Ramos (cell line): ENCODE data around the gene IL1B.

Experiments
- in situ Hi-C: fragments of 300-500 bp; cut with MboI; formaldehyde crosslinking; loops from one replicate; pipeline ENCODE4 v1.14.3; 2022; ENCODE audit warnings: low sequenced_read_pairs; ENCODE audit not compliant: unreplicated experiment

The IL1B gene

DNA sequence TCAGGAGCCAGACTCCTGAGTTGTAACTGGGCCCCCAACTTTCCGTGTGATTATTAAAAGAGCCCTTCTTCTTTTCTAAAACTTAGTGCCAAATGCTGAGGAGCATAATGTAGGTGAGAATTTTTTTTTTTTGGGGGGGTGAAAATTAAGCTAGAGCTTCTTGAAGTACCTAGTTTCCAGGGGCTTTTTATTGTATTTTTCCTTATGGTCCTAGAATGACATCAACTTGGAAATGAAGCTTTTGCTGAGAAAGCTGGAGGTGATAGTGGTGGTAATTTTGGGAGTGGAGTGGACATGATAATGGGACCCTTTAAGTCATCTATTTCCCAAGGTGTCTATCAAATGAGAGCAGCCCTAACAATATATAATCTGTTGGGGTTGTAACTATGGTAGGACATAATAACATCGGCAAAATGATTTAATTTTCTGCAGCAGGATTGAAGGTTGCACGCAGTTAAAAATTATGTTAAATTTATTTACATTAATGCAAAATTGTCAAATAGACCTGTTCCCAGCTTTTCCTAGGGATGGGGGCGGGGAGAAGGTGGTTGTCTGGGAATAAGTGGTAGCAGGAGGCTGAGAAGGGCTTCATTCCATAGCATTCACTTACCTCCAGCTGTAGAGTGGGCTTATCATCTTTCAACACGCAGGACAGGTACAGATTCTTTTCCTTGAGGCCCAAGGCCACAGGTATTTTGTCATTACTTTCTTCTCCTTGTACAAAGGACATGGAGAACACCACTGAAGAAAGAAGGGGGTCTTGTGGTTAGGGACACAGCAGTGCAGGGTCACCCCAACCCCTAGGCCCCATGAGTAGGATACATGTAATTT lies 5.7 kb downstream of the IL1B start:
- in situ Hi-C loops = no loop called here

DNA sequence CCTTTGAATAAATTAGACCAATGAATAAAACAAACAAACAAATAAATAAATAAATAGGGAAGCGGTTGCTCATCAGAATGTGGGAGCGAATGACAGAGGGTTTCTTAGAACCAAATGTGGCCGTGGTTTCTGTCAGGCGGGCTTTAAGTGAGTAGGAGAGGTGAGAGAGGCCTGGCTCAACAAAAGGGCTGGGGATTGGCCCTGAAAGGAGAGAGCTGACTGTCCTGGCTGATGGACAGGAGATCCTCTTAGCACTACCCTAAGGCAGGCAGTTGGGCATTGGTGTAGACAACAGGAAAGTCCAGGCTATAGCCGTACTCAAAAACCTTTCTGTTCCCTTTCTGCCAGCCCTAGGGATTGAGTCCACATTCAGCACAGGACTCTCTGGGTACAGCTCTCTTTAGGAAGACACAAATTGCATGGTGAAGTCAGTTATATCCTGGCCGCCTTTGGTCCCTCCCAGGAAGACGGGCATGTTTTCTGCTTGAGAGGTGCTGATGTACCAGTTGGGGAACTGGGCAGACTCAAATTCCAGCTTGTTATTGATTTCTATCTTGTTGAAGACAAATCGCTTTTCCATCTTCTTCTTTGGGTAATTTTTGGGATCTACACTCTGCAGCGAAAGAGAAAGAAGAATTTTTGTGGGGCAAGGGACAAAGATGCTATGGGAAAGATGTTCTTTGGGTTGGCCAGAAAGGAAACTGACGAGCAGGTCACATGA lies 6.5 kb downstream of the IL1B start:
- in situ Hi-C loops = no loop called here

DNA sequence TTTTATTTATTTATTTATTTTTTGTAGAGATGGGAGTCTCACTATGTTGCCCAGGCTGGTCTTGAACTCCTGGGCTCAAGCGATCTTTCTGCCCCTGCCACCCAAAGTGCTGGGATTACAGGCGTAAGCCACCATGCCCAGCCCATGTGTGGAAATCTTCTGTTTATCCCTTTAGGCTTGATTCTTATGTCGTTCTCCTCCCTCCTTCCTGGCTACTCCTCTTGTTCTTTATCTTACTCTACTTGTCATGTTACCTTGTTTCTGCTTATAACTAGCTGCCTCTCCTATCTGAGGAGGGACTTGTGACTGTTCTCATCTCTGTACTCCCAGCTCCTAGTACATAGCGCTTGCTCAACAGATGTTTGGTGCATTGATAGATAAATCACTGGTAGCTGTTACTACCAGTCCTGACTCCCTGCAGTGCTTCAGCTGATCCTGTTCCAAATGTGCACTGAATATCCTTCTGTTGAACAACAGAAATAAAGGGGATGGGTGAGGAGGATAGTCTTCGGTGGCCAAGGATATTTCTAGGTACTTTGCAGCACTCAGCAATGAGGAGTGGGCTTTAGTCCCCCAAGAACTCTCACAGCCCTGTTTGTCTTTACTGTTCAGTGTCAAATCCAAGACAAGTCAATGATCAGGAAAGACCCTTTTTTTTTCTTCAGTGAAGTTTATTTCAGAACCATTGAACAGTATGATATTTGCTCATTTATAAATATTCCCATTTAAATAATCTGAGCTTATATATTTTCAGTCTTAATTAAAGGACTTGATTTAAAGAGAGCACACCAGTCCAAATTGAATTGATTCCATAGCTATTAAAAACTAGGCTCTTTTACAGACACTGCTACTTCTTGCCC lies 7.2 kb downstream of the IL1B start:
- in situ Hi-C loops = no loop called here

DNA sequence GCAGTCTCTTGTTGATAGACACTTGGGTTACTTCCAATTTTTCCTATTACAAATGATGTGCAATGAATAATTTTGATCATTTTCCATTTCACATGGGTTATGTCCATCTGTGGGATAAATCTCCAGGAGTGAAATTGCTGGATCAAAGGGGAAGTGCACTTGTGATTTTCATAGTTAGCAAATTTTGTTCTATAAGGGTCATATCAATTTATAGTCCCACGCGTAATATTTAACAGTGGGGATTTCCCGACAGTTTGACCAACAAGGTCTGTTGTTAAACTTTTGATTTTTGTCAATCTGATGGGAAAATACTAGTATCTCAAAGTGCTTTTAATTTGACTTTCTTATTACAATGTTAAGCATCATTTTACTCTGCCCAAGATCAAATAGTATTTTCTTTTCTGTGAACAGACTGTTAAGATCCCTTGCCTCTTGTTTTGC lies 8.3 kb downstream of the IL1B start:
- in situ Hi-C loops = no loop called here

DNA sequence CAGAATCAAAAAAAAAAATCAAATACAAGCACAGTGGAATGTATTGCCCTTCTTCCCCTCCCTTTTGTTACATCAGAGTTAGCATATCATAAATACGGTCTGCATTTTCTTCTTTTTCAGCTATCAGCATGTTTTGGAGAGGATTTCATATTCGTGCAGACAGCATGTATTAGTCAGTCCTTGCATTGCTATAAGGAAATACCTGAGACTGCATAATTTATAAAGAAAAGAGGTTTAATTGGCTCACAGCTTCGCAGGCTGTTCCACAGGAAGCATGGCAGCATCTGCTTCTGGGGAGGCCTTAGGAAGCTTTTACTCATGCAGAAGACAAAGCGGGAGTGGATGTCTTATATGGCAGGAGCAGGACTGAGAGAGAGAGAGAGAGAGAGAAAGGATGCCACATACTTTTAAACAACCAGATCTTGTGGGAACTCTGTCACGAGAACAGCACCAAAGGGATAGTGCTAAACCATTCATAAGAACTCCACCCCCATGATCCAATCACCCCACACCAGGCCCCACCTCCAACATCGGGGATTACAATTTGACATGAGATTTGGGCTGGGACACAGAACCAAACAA lies 8.9 kb downstream of the IL1B start:
- in situ Hi-C loops = no loop called here

DNA sequence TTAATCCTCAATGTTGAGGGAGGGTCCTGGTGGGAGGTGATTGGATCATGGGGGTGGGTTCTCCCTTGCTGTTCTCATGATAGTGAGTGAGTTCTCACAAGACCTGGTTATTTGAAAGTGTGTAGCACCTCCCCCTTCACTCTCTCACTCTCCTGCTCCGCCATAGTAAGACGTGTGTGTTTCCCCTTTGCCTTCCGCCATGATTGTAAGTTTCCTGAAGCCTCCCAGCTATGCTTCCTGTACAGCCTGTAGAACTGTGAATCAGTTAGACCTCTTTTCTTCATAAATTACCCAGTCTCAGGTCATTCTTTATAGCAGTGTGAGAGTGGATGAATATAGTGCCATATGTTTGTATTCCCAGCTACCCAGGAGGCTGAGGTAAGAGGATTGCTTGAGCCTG lies 9.6 kb downstream of the IL1B start:
- in situ Hi-C loops = no loop called here

DNA sequence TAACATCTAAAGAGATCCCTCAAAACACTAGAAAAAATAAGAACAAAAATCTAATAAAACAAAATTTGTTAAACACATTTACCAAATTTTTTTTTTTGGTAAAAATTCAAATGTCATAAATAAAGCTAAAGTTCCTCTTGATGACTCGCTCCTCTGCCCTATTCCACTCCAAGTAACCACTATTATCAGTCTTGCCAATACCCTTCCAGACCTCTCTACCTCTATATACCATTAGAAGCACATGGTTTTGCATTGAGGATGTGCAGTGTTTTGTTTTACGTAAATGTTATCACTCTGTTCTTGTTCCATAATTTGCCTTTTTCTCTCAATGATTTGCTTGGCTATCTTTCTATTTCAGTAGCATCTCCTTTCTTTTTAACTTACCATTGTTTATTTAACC lies 10.9 kb downstream of the IL1B start:
- in situ Hi-C loops = no loop called here

- in situ Hi-C loops = no loop called here
These were observed 11.9 kb downstream of the IL1B start for GRCh38 chr2:112824694-112825085.

GRCh38 chr2:112821682-112822081 lies 14.9 kb downstream of the IL1B start:
- in situ Hi-C loops = no loop called here

DNA sequence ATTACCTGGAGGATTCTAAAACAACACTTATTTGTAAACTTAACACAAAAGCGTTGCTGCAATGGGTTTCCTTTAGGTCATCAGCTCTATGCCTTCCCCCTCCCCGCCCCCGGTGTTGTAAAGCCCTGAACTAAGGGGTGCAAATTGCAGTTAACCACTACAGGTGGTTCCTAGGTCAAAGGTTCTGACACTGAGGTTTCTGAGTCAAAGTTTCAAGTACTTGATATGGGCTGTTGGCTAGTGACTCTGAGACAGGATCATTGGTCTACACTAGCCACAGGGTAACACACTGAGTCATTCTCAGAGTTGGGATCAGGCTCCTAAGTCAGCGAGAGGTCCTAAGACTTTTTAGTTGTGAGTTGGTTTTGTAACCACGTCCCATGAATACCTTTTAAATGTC lies 15.4 kb downstream of the IL1B start:
- in situ Hi-C loops = no loop called here

- in situ Hi-C loops = no loop called here
These were observed 16.2 kb downstream of the IL1B start for GRCh38 chr2:112820343-112820742.

GRCh38 chr2:112819081-112819480 lies 17.5 kb downstream of the IL1B start:
- in situ Hi-C loops = no loop called here

GRCh38 chr2:112818094-112818902 lies 18.3 kb downstream of the IL1B start:
- in situ Hi-C loops = no loop called here

GRCh38 chr2:112817082-112817689 lies 19.4 kb downstream of the IL1B start:
- in situ Hi-C loops = no loop called here

DNA sequence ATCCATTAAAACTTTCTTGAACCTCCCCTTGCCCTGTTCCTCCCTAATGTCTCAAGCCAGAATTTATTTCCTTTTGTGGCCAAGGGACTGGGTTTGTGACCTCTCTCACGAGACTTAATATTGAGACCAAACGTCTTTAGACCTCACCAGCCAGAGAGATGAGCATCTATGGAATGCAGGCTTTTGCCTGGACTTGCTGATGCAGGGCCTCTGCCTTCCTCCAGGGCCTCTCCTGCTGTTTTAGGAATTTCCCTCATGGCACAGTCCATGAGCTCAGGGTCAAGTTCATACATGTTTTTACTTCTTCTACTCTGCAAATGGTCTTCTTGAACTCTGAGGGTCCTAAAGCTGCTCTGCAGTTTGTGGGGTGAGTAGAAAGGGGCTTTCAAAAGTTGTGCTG lies 22.3 kb downstream of the IL1B start:
- in situ Hi-C loops = no loop called here

GRCh38 chr2:112813280-112813966 lies 23.2 kb downstream of the IL1B start:
- in situ Hi-C loops = no loop called here

DNA sequence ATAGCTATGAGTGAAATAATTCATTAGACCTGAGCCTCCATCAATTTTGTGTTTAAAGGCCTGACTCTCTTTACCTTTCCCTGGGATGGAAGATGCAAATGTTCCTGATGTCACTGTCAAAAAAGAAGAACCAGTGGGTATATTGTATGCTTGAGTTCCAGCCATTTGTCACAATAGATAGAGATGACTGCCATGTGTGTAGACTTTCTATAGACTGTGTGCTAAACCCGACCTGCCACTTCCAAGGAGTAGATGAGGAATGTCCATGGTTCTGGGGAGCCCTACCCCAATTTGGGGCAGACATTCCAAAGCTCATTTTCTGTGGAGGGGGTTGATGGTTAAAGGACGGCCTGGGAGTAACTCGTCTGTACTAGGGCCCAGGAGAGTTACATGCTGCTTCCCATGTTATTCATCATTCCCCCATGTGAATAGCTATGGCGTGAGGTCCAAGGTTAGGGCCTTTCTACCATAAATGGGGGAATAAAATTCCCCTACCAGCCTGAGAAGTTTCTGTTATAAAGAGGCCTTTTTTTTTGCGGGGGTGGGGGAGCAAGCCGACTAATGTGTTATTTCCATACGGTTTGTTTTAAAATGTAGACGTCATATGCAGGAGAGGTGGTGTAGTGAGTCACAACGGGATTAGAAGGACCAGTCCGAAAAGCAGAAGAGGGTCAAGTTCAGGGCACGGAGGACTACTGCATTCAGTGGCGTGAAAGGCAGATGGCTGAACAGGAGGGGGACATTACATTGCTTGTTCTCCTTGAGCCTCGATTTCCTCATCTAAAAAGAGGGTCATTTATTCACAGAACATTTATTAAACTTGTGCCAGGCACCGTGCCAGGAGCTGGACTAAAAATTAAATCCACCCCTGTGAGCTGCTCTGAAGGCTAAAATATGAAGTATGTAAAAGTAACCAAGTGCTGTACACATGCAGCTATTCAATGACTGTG lies 24.0 kb downstream of the IL1B start:
- in situ Hi-C loops = no loop called here
